HepG2 (cell line): ENCODE measurements around the gene VAC14.
A peak's percentile ranks its signal among the peaks of the same experiment; 100 is the strongest.

Source experiments
- CHD4 ChIP-seq: fragments of 200-600 bp; sonication (generic); IDR thresholded peaks from 2 replicates; pipeline ENCODE4 v1.7.0; 2017; ENCODE audit warnings: mild to moderate bottlenecking, low read length, borderline replicate concordance
- CTCF ChIP-seq: sonication (generic); formaldehyde crosslinking; IDR thresholded peaks from 2 replicates; pipeline ENCODE4 v1.5.0; 2020; ENCODE audit warnings: mild to moderate bottlenecking, missing genetic modification reagents, moderate library complexity
- E2F1 ChIP-seq: sonication (generic); formaldehyde crosslinking; IDR thresholded peaks from 2 replicates; pipeline ENCODE4 v1.5.0; 2020; ENCODE audit warnings: missing genetic modification reagents
- EZH2 ChIP-seq: conservative IDR thresholded peaks from 2 replicates; pipeline ENCODE4 v1.6.1; 2012; ENCODE audit warnings: mild to moderate bottlenecking, low read depth, low read length, moderate library complexity
- FOSL1 ChIP-seq: sonication (generic); formaldehyde crosslinking; IDR thresholded peaks from 2 replicates; pipeline ENCODE4 v1.9.0; 2021; ENCODE audit warnings: missing genetic modification reagents, borderline replicate concordance
- FOXK1 ChIP-seq: sonication (generic); formaldehyde crosslinking; IDR thresholded peaks from 2 replicates; pipeline ENCODE4 v1.4.0; 2020; ENCODE audit warnings: low read depth, missing genetic modification reagents, borderline replicate concordance
- IRF2 ChIP-seq: IDR thresholded peaks from 2 replicates; pipeline ENCODE4 v1.6.1; 2018; ENCODE audit warnings: missing genetic modification reagents, missing compliant biosample characterization
- RXRA ChIP-seq: sonication (generic); formaldehyde crosslinking; IDR thresholded peaks from 2 replicates; pipeline ENCODE4 v1.5.1; 2020; ENCODE audit warnings: missing genetic modification reagents
- SRF ChIP-seq: IDR thresholded peaks from 2 replicates; pipeline ENCODE4 v1.6.1; 2011; ENCODE audit warnings: mild to moderate bottlenecking, low read depth, low read length, moderate library complexity
- ZBTB33 ChIP-seq: sonication (generic); formaldehyde crosslinking; IDR thresholded peaks from 2 replicates; pipeline ENCODE4 v1.4.0; 2020; ENCODE audit warnings: missing genetic modification reagents

- TF ChIP-seq IRF2 = no peak
- TF ChIP-seq ZBTB33 (CRISPR knock-in tag) = no peak
- TF ChIP-seq CTCF (CRISPR knock-in tag) = 0 out of 2 replicates have a peak, but pooled peaks have one; percentile 15
- no peak for TF ChIP-seq SRF
- TF ChIP-seq FOSL1 (CRISPR knock-in tag) = no peak
- no peak for TF ChIP-seq E2F1 (CRISPR knock-in tag)
- TF ChIP-seq FOXK1 = no peak
- no peak for TF ChIP-seq CHD4
- TF ChIP-seq RXRA = no peak
- no peak for TF ChIP-seq EZH2
These were observed 41.3 kb downstream of the VAC14 start for GRCh38 chr16:70759666-70760065.
